ENCODE data around the gene PNPO. TPM values are rescaled to one million over a fixed set of nuclear protein-coding genes. Genes with fewer than 3 reads are reported as not detected.

PNPO gene
- total RNA-seq, 2 experiments from 2014 or later, result 37.9 to 44.0 TPM

DNA sequence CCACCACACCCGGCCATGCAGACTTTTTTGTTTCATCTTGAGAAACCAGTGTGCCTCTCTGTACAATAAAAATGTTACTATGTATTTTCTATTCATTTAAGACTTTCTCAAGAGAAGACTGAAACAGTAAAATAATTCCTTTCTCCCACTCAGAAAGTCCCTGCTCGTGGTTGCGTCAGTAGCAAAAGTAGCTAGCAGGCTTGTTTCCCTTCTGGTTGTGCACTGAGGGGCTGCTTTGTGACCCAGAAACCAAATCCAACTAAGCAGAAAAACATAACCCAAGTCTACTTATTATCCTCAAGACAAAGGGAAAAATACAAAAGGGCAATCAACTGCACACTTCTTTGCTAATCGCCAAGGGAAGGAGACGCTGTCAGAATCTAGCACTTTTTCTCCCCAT lies 3.4 kb upstream of the PNPO start:
- POLR2A ChIA-PET, result interaction anchor here (0.6 to 0.9 kb wide), 3 partner anchors 9 to 288 kb away, joined by 3 read pairs; partner anchors contain the start of gene KPNB1
- CTCF ChIA-PET, result interaction anchor here (1.4 to 4.4 kb wide), 3 partner anchors 9 to 32 kb away, joined by 6 to 16 read pairs (median 12); partner anchors contain the start of gene CDK5RAP3
- ATAC-seq (no peak), DNase-seq (no peak)
- peaks cover 2% of the 10 kb centered on the region for H3K36me3 Mint-ChIP-seq (ENCODE audit: low read depth)
- H3K27me3 Mint-ChIP-seq (ENCODE audit: low read depth), result no peaks in the 10 kb centered on the region
- no peak overlapping the region for H3K4me3 Mint-ChIP-seq
- no peak overlapping the region for H3K27ac Mint-ChIP-seq
- peaks cover 20% of the 10 kb centered on the region for H3K4me1 Mint-ChIP-seq (ENCODE audit: low read depth)
- no peaks in the 10 kb centered on the region for H3K9me3 Mint-ChIP-seq (ENCODE audit: insufficient read depth)

DNA sequence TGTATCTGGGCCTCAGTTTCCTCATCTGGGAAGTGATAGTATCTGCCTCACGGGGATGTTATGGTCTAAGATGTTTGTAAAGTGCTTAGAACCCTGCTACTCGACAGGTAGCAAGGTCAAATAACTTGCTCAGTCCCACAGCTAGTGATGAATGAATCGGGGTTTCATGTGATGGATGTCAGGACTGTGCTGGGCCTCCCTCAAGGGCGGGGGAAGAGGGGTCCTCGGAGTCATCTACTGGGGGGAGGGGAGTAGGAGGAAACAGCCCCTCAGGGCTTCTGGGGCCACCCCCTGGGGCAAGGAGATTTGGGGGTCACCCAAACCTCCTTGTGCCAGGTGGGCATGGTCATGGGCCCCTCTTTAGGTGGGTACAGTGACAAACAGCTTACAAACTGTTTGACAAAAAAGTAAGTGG lies 732 bp downstream of the PNPO start:
- no peaks in the 10 kb centered on the region for H3K9me3 Mint-ChIP-seq (ENCODE audit: insufficient read depth)
- ChIA-PET POLR2A (interaction anchor here (0.5 to 3.5 kb wide), 11 partner anchors 12 to 353 kb away, joined by 3 to 18 read pairs (median 4); partner anchors contain the start of genes CDK5RAP3, LRRC46, MRPL10 and SCRN2), CTCF (interaction anchor here (0.7 to 12.9 kb wide), 12 partner anchors 9 to 292 kb away, joined by 3 to 328 read pairs (median 4); partner anchors contain the start of genes CDK5RAP3, LRRC46, MRPL10 and SCRN2)
- DNase-seq (peak; percentile 29), ATAC-seq (no peak)
- peaks cover 59% of the 10 kb centered on the region for H3K4me1 Mint-ChIP-seq (ENCODE audit: low read depth)
- H3K27me3 Mint-ChIP-seq (ENCODE audit: low read depth), result no peaks in the 10 kb centered on the region
- peak overlapping the region; percentile 85 for H3K4me3 Mint-ChIP-seq
- peaks cover 39% of the 10 kb centered on the region for H3K36me3 Mint-ChIP-seq (ENCODE audit: low read depth)
- H3K27ac Mint-ChIP-seq, result peak overlapping the region; percentile 90

DNA sequence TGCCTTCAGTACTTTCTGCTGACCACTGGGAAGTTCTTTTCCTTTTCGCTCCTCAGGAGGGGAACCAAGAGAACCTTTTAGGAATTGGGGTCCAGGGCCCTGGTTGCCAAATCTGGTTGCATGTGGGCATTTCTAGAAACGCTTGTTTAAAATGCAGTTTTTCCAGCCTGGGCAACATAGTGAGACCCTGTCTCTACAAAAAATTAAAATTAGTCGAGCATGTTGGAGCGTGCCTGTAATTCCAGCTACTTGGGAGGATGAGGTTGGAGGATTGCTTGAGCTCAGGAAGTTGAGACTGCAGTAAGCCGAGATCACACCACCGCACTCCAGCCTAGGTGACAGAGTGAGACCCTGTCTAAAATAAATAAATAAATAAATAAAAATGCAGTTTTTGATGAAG lies 1.2 kb downstream of the PNPO start:
- POLR2A ChIA-PET, result interaction anchor here (0.6 to 3.5 kb wide), 6 partner anchors 28 to 111 kb away, joined by 3 to 18 read pairs (median 4); partner anchors contain the start of genes CDK5RAP3, LRRC46, MRPL10 and SCRN2
- CTCF ChIA-PET, result interaction anchor here (1.0 to 12.9 kb wide), 6 partner anchors 8 to 138 kb away, joined by 3 to 328 read pairs (median 12); partner anchors contain the start of genes CDK5RAP3, LRRC46, MRPL10 and SCRN2
- no peak for ATAC-seq
- Mint-ChIP-seq H3K27me3 (ENCODE audit: low read depth) (no peaks in the 10 kb centered on the region), H3K36me3 (ENCODE audit: low read depth) (peaks cover 41% of the 10 kb centered on the region), H3K9me3 (ENCODE audit: insufficient read depth) (no peaks in the 10 kb centered on the region), H3K27ac (peak overlapping the region; percentile 90), H3K4me1 (ENCODE audit: low read depth) (peaks cover 61% of the 10 kb centered on the region), H3K4me3 (peak overlapping the region; percentile 85)
- DNase-seq, result no peak

- Mint-ChIP-seq H3K9me3 (ENCODE audit: insufficient read depth) (no peaks in the 10 kb centered on the region), H3K4me3 (peak overlapping the region; percentile 58), H3K4me1 (ENCODE audit: low read depth) (peaks cover 79% of the 10 kb centered on the region), H3K36me3 (ENCODE audit: low read depth) (peaks cover 56% of the 10 kb centered on the region), H3K27ac (peak overlapping the region; percentile 91), H3K27me3 (ENCODE audit: low read depth) (no peaks in the 10 kb centered on the region)
- ChIA-PET CTCF (interaction anchor here (1.0 to 12.9 kb wide), 13 partner anchors 11 to 131 kb away, joined by 3 to 328 read pairs (median 5); partner anchors contain the start of genes CDK5RAP3, PRR15L and SCRN2), POLR2A (interaction anchor here (2.9 kb wide), 1 partner anchor 49 kb away, joined by 8 read pairs; the partner anchor contains the start of gene SP2)
- no peak for ATAC-seq
- DNase-seq, result peak; percentile 60
Measured at GRCh38 chr17:47945080-47945479, 3.7 kb downstream of the PNPO start.

DNA sequence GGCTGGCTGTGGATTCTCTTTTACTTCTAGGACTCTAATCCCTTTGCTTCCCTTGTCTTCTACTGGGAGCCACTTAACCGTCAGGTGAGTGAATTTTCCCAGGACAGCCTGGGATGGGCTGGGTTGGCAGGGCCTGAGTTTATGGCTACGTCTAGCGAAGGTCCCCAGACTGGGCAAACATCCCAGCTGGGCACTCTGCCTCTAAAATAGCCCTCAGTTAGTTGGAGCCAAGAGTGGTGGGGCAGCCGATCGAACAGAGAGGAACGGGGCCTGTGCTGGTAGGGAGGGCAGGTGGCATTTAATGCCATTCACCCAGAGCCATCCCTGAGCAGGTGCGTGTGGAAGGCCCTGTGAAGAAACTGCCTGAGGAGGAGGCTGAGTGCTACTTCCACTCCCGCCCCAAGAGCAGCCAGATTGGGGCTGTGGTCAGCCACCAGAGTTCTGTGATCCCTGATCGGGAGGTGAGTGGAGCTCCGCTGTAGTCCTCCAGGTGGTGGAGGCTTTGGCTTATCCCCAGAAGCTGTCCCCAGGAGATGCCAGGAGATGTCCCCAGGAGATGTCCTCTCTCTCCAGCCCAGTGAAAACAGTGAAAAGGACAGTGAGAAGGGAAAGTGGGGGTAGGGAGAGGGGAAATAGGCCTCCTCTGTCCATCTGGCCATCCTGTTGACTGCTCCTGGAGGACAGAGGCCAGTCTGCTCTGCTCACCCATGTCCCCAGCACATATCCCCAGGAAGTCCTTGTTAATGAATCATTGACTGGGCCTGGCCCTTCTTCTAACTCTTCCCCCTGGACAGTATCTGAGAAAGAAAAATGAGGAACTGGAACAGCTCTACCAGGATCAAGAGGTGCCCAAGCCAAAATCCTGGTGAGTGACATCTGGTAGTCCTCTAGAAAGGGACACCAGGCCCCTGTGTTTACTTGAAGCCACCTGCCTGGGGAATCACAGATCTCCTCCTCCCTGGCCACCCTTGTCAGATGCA lies 4.4 kb downstream of the PNPO start:
- ChIA-PET CTCF (interaction anchor here (0.9 to 12.9 kb wide), 26 partner anchors 9 to 130 kb away, joined by 3 to 328 read pairs (median 6); partner anchors contain the start of genes CDK5RAP3, LRRC46, MRPL10 and PRR15L), POLR2A (interaction anchor here (1.1 to 2.9 kb wide), 2 partner anchors 7 to 50 kb away, joined by 3 to 8 read pairs; partner anchors contain the start of gene SP2)
- no peak for DNase-seq
- no peaks in the 10 kb centered on the region for H3K9me3 Mint-ChIP-seq (ENCODE audit: insufficient read depth)
- H3K36me3 Mint-ChIP-seq (ENCODE audit: low read depth), result peaks cover 59% of the 10 kb centered on the region
- no peaks in the 10 kb centered on the region for H3K27me3 Mint-ChIP-seq (ENCODE audit: low read depth)
- H3K4me3 Mint-ChIP-seq, result peak overlapping the region; percentile 58
- peak overlapping the region; percentile 91 for H3K27ac Mint-ChIP-seq
- ATAC-seq, result no peak
- peaks cover 76% of the 10 kb centered on the region for H3K4me1 Mint-ChIP-seq (ENCODE audit: low read depth)

DNA sequence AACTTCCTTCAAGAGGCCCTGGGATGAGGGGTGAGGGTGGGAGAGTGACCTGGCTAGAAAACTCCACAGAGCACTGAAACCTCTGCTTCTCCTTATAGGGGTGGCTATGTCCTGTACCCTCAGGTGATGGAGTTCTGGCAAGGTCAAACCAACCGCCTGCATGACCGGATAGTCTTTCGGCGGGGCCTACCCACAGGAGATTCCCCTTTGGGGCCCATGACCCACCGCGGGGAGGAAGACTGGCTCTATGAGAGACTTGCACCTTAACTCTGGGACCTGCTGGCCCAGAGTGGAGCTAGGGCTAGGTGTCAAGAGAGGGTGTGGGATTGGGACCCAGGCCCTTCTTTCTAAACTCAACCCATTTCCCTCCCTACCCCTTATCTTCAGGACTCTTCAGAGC lies 5.1 kb downstream of the PNPO start:
- Mint-ChIP-seq H3K4me1 (ENCODE audit: low read depth) (peaks cover 71% of the 10 kb centered on the region), H3K27ac (peak overlapping the region; percentile 91), H3K9me3 (ENCODE audit: insufficient read depth) (no peaks in the 10 kb centered on the region), H3K4me3 (no peak overlapping the region), H3K27me3 (ENCODE audit: low read depth) (no peaks in the 10 kb centered on the region), H3K36me3 (ENCODE audit: low read depth) (peaks cover 58% of the 10 kb centered on the region)
- no peak for DNase-seq
- POLR2A ChIA-PET, result interaction anchor here (1.0 to 2.9 kb wide), 4 partner anchors 8 to 115 kb away, joined by 3 to 8 read pairs (median 4); partner anchors contain the start of genes CDK5RAP3, LRRC46, MRPL10 and SP2
- CTCF ChIA-PET, result interaction anchor here (0.6 to 12.9 kb wide), 33 partner anchors 10 to 906 kb away, joined by 3 to 328 read pairs (median 4); partner anchors contain the start of genes CDK5RAP3, LRRC46, MRPL10 and PRR15L
- ATAC-seq, result no peak

- no peaks in the 10 kb centered on the region for H3K27me3 Mint-ChIP-seq (ENCODE audit: low read depth)
- DNase-seq, result peak; percentile 86
- ChIA-PET CTCF (interaction anchor here (0.6 to 12.9 kb wide), 33 partner anchors 9 to 905 kb away, joined by 3 to 328 read pairs (median 5); partner anchors contain the start of genes CDK5RAP3, LRRC46, MRPL10 and PRR15L), POLR2A (interaction anchor here (1.0 to 2.9 kb wide), 4 partner anchors 9 to 116 kb away, joined by 3 to 8 read pairs (median 4); partner anchors contain the start of genes CDK5RAP3, LRRC46, MRPL10 and SP2)
- peak; percentile 78 for ATAC-seq
- no peak overlapping the region for H3K4me3 Mint-ChIP-seq
- H3K36me3 Mint-ChIP-seq (ENCODE audit: low read depth), result peaks cover 58% of the 10 kb centered on the region
- no peaks in the 10 kb centered on the region for H3K9me3 Mint-ChIP-seq (ENCODE audit: insufficient read depth)
- H3K27ac Mint-ChIP-seq, result peak overlapping the region; percentile 91
- H3K4me1 Mint-ChIP-seq (ENCODE audit: low read depth), result peaks cover 69% of the 10 kb centered on the region
Measured at GRCh38 chr17:47946929-47947397, 5.6 kb downstream of the PNPO start.

- CTCF ChIA-PET, result interaction anchor here (0.7 to 12.9 kb wide), 24 partner anchors 8 to 300 kb away, joined by 3 to 328 read pairs (median 5); partner anchors contain the start of genes CDK5RAP3, PNPO, PRR15L and SCRN2
- Mint-ChIP-seq H3K36me3 (ENCODE audit: low read depth) (peaks cover 55% of the 10 kb centered on the region), H3K4me1 (ENCODE audit: low read depth) (peaks cover 54% of the 10 kb centered on the region), H3K27me3 (ENCODE audit: low read depth) (no peaks in the 10 kb centered on the region), H3K4me3 (no peak overlapping the region), H3K27ac (peak overlapping the region; percentile 77), H3K9me3 (ENCODE audit: insufficient read depth) (no peaks in the 10 kb centered on the region)
- ATAC-seq, result peak; percentile 10
- POLR2A ChIA-PET, result interaction anchor here (0.9 to 3.8 kb wide), 2 partner anchors 22 to 53 kb away, joined by 3 to 21 read pairs; partner anchors contain the start of genes CDK5RAP3 and SP2
- no peak for DNase-seq
Measured at GRCh38 chr17:47948706-47949196, 7.4 kb downstream of the PNPO start.

GRCh38 chr17:47949197-47949759 lies 7.9 kb downstream of the PNPO start:
- H3K9me3 Mint-ChIP-seq (ENCODE audit: insufficient read depth), result no peaks in the 10 kb centered on the region
- H3K36me3 Mint-ChIP-seq (ENCODE audit: low read depth), result peaks cover 50% of the 10 kb centered on the region
- CTCF ChIA-PET, result interaction anchor here (0.6 to 12.9 kb wide), 35 partner anchors 8 to 310 kb away, joined by 3 to 328 read pairs (median 4); partner anchors contain the start of genes CDK5RAP3, LRRC46, MRPL10 and PNPO

GRCh38 chr17:47949946-47950345 lies 8.6 kb downstream of the PNPO start:
- DNase-seq (no peak), ATAC-seq (no peak)
- CTCF ChIA-PET, result interaction anchor here (0.6 to 12.9 kb wide), 30 partner anchors 9 to 643 kb away, joined by 3 to 328 read pairs (median 4); partner anchors contain the start of genes CDK5RAP3, HOXB5, LRRC46 and MRPL10
- POLR2A ChIA-PET, result interaction anchor here (0.6 to 3.8 kb wide), 3 partner anchors 9 to 20 kb away, joined by 3 to 21 read pairs (median 4); partner anchors contain the start of genes CDK5RAP3 and PNPO
- Mint-ChIP-seq H3K36me3 (ENCODE audit: low read depth) (peaks cover 44% of the 10 kb centered on the region), H3K4me3 (no peak overlapping the region), H3K27me3 (ENCODE audit: low read depth) (no peaks in the 10 kb centered on the region), H3K4me1 (ENCODE audit: low read depth) (peaks cover 43% of the 10 kb centered on the region), H3K27ac (peak overlapping the region; percentile 77), H3K9me3 (ENCODE audit: insufficient read depth) (no peaks in the 10 kb centered on the region)

More at GRCh38 chr17:47949197-47949759, 7.9 kb downstream of the PNPO start:
- H3K4me1 Mint-ChIP-seq (ENCODE audit: low read depth), result peaks cover 49% of the 10 kb centered on the region
- no peaks in the 10 kb centered on the region for H3K27me3 Mint-ChIP-seq (ENCODE audit: low read depth)
- H3K4me3 Mint-ChIP-seq, result peak overlapping the region; percentile 54
- ATAC-seq (peak; percentile 82), DNase-seq (peak; percentile 87)
- POLR2A ChIA-PET, result interaction anchor here (0.9 to 3.8 kb wide), 2 partner anchors 21 to 54 kb away, joined by 3 to 21 read pairs; partner anchors contain the start of genes CDK5RAP3 and SP2
- H3K27ac Mint-ChIP-seq, result peak overlapping the region; percentile 77
